Measurements from ENCODE around the gene PTPRK.

Gene PTPRK

GRCh38 chr6:128339635-128340450, 180.6 kb downstream of the PTPRK start:
- no peak for DNase-seq

GRCh38 chr6:128337619-128338018, 182.8 kb downstream of the PTPRK start:
- no peak for DNase-seq

- DNase-seq: no peak
Measured at GRCh38 chr6:128336436-128337095, 183.8 kb downstream of the PTPRK start.

- DNase-seq: no peak
Measured at GRCh38 chr6:128335963-128336362, 184.4 kb downstream of the PTPRK start.

GRCh38 chr6:128333581-128334223, 186.7 kb downstream of the PTPRK start:
- no peak for DNase-seq

GRCh38 chr6:128327890-128328289, 192.5 kb downstream of the PTPRK start:
- no peak for DNase-seq

- DNase-seq: no peak
Measured at GRCh38 chr6:128323011-128323410, 197.4 kb downstream of the PTPRK start.

- no peak for DNase-seq
Measured at GRCh38 chr6:128319946-128320345, 200.5 kb downstream of the PTPRK start.

- no peak for DNase-seq
Measured at GRCh38 chr6:128319157-128319556, 201.2 kb downstream of the PTPRK start.

GRCh38 chr6:128316258-128316929, 204.0 kb downstream of the PTPRK start:
- DNase-seq: no peak

- no peak for DNase-seq
Measured at GRCh38 chr6:128314190-128314589, 206.2 kb downstream of the PTPRK start.

- no peak for DNase-seq
Measured at GRCh38 chr6:128311944-128312570, 208.3 kb downstream of the PTPRK start.

- DNase-seq: no peak
Measured at GRCh38 chr6:128310451-128310850, 209.9 kb downstream of the PTPRK start.

GRCh38 chr6:128307671-128308070, 212.7 kb downstream of the PTPRK start:
- DNase-seq: no peak

GRCh38 chr6:128305976-128306375, 214.4 kb downstream of the PTPRK start:
- no peak for DNase-seq

GRCh38 chr6:128305228-128305627, 215.2 kb downstream of the PTPRK start:
- DNase-seq: no peak

GRCh38 chr6:128303870-128304269, 216.5 kb downstream of the PTPRK start:
- DNase-seq: no peak

GRCh38 chr6:128302942-128303341, 217.5 kb downstream of the PTPRK start:
- no peak for DNase-seq

GRCh38 chr6:128295670-128296069, 224.7 kb downstream of the PTPRK start:
- no peak for DNase-seq

- no peak for DNase-seq
Measured at GRCh38 chr6:128290221-128290620, 230.2 kb downstream of the PTPRK start.

GRCh38 chr6:128284128-128284527, 236.3 kb downstream of the PTPRK start:
- DNase-seq: no peak

GRCh38 chr6:128282961-128283360, 237.4 kb downstream of the PTPRK start:
- DNase-seq: no peak

- DNase-seq: no peak
Measured at GRCh38 chr6:128280960-128281359, 239.4 kb downstream of the PTPRK start.

Measured in C1 segment of cervical spinal cord (tissue), 14 donors.